Measurements from ENCODE around the gene GPR162.

Gene GPR162

GRCh38 chr12:6821591-6822425 is at the start of gene GPR162:
TSS of gene GPR162 (plus strand) at chr12:6821821. CDS start at chr12:6823899, 2,078 bp downstream.
- DNase-seq (ENCODE audit: low spot score) = peak; percentile 85

- DNase-seq (ENCODE audit: low spot score) = no peak
Measured at GRCh38 chr12:6772331-6772695, 49.3 kb upstream of the GPR162 start, which contains the start of gene LAG3. TSS of gene LAG3 (plus strand) at chr12:6772520. CDS start at chr12:6772853, 333 bp downstream.

- no peak for DNase-seq (ENCODE audit: low spot score)
Measured at GRCh38 chr12:6772726-6773589, 48.7 kb upstream of the GPR162 start.

- DNase-seq (ENCODE audit: low spot score) = no peak
Measured at GRCh38 chr12:6773590-6774351, 47.9 kb upstream of the GPR162 start.

GRCh38 chr12:6774499-6775062 is 47.0 kb upstream of the GPR162 start:
- DNase-seq (ENCODE audit: low spot score) = no peak

GRCh38 chr12:6775185-6776174 is 46.1 kb upstream of the GPR162 start:
- no peak for DNase-seq (ENCODE audit: low spot score)

GRCh38 chr12:6777386-6777785 is 44.2 kb upstream of the GPR162 start:
- no peak for DNase-seq (ENCODE audit: low spot score)

- peak; percentile 41 for DNase-seq (ENCODE audit: low spot score)
Measured at GRCh38 chr12:6778217-6778573, 43.4 kb upstream of the GPR162 start.

GRCh38 chr12:6778574-6779550 is 42.8 kb upstream of the GPR162 start:
- DNase-seq (ENCODE audit: low spot score) = peak; percentile 94

- no peak for DNase-seq (ENCODE audit: low spot score)
Measured at GRCh38 chr12:6779708-6780432, 41.8 kb upstream of the GPR162 start.

- DNase-seq (ENCODE audit: low spot score) = no peak
Measured at GRCh38 chr12:6780573-6780972, 41.0 kb upstream of the GPR162 start.

GRCh38 chr12:6782119-6782518 is 39.5 kb upstream of the GPR162 start:
- DNase-seq (ENCODE audit: low spot score) = no peak

GRCh38 chr12:6782850-6783566 is 38.6 kb upstream of the GPR162 start:
- DNase-seq (ENCODE audit: low spot score) = no peak

- no peak for DNase-seq (ENCODE audit: low spot score)
Measured at GRCh38 chr12:6783828-6784227, 37.8 kb upstream of the GPR162 start.

- DNase-seq (ENCODE audit: low spot score) = no peak
Measured at GRCh38 chr12:6784296-6784695, 37.3 kb upstream of the GPR162 start.

GRCh38 chr12:6784761-6785160 is 36.9 kb upstream of the GPR162 start:
- no peak for DNase-seq (ENCODE audit: low spot score)

GRCh38 chr12:6786416-6787094 is 35.1 kb upstream of the GPR162 start:
- no peak for DNase-seq (ENCODE audit: low spot score)

- DNase-seq (ENCODE audit: low spot score) = no peak
Measured at GRCh38 chr12:6787309-6787708, 34.3 kb upstream of the GPR162 start.

Measured in GM03348 (cell line).